BLaER1 treated with 17β-estradiol and CSF1 and Interleukin-3, amounts not matched to agents 10 nM and 100 nM (cell line): Measurements from ENCODE around the gene RNPC3.
A peak's percentile ranks its signal among the peaks of the same experiment; 100 is the strongest.

Source experiments
- H3K27ac ChIP-seq, 11 experiments: shearing (Covaris generic); formaldehyde crosslinking; 2 replicates each; pipeline ENCODE4 v1.8.1; 2022
- H3K27me3 ChIP-seq, 11 experiments: shearing (Covaris generic); formaldehyde crosslinking; 2 replicates each; pipeline ENCODE4 v1.8.1; 2022
- H3K36me3 ChIP-seq, 11 experiments: shearing (Covaris generic); formaldehyde crosslinking; 2 replicates each; pipeline ENCODE4 v1.8.1; 2022
- H3K4me1 ChIP-seq, 10 experiments: shearing (Covaris generic); formaldehyde crosslinking; 2 replicates each; pipeline ENCODE4 v1.8.1; 2022
- H3K4me2 ChIP-seq, 11 experiments: shearing (Covaris generic); formaldehyde crosslinking; 2 replicates each; pipeline ENCODE4 v1.8.1; 2022
- H3K4me3 ChIP-seq, 10 experiments: shearing (Covaris generic); formaldehyde crosslinking; 2 replicates each; pipeline ENCODE4 v1.8.1; 2022
- H3K9ac ChIP-seq, 11 experiments: shearing (Covaris generic); formaldehyde crosslinking; 2 replicates each; pipeline ENCODE4 v1.8.1; 2022
- H3K9me3 ChIP-seq, 11 experiments: shearing (Covaris generic); formaldehyde crosslinking; replicated peaks in 1 of 11; 2 replicates each; pipeline ENCODE4 v1.8.1; 2022
- H4K20me1 ChIP-seq, 11 experiments: shearing (Covaris generic); formaldehyde crosslinking; 2 replicates each; pipeline ENCODE4 v1.8.1; 2022
- Cebpa-rat ChIP-seq, 11 experiments: shearing (Covaris generic); IDR thresholded peaks; 2 replicates each; pipeline ENCODE4 v1.8.1; 2022

Gene RNPC3, protein sequence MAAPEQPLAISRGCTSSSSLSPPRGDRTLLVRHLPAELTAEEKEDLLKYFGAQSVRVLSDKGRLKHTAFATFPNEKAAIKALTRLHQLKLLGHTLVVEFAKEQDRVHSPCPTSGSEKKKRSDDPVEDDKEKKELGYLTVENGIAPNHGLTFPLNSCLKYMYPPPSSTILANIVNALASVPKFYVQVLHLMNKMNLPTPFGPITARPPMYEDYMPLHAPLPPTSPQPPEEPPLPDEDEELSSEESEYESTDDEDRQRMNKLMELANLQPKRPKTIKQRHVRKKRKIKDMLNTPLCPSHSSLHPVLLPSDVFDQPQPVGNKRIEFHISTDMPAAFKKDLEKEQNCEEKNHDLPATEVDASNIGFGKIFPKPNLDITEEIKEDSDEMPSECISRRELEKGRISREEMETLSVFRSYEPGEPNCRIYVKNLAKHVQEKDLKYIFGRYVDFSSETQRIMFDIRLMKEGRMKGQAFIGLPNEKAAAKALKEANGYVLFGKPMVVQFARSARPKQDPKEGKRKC

DNA sequence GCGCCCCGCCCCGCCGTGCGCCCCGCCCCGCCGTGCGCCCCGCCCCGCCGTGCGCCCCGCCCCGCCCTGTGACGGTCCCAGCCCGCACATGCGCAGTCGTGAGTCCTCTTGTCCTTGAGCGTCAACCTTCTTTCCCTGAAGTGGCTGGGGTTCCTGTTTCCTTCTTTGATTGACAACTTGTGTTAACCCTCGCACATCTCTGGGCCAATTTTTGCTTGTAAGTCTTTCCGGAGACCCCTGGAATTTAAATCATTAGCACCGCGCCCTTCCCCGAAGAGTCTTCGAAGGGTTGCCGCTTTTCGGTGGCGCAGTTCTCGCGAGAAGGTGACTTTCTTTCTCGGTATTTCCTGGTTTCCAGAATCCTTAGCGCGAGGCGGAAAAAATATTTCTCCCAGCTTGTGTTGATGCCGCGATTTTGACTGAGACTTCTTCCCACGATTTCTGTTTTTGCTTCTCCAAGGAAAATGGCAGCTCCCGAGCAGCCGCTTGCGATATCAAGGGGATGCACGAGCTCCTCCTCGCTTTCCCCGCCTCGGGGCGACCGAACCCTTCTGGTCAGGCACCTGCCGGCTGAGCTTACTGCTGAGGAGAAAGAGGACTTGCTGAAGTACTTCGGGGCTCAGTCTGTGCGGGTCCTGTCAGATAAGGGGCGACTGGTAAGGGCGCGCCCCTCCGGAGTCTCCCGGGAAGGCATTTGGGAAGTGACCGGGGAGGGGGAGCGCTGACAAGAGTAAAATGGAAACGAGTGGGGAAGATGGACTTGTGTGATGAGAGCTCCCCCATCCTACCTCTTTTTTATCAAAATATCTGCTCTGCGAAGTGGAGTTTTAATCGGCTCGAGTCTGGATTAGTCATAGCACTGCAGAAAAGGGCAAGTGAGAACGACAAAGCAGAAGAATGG, at the start of gene RNPC3:
RNPC3 (plus strand) TSS at position 93 of the 901 bp plus-strand sequence; CDS start at position 465, 372 bp downstream.
- Histone ChIP-seq H3K4me2 (peak within 1 kb of the TSS; percentile 73 to 96 (median 86)), H3K9me3 (peaks cover 0 to 14% (median 5%) of the 10 kb centered on the region in 11 experiments; a peak in 10 of 22 replicates), H3K4me3 (peak within 1 kb of the TSS; percentile 71 to 98 (median 88)), H3K27me3 (no peaks in the 10 kb centered on the region), H3K4me1 (peaks cover 10 to 37% (median 24%) of the 10 kb centered on the region in 10 experiments; a peak in 19 of 20 replicates), H4K20me1 (peaks cover 0 to 40% (median 15%) of the 10 kb centered on the region in 11 experiments; a peak in 11 of 22 replicates), H3K9ac (peak within 1 kb of the TSS; percentile 87 to 95 (median 91)), H3K27ac (peak within 1 kb of the TSS; percentile 87 to 98 (median 94)), H3K36me3 (peaks cover 26 to 34% (median 31%) of the 10 kb centered on the region in 11 experiments)
- no peak for TF ChIP-seq Cebpa-rat (IDR thresholded peaks at IDR 0.05)

DNA sequence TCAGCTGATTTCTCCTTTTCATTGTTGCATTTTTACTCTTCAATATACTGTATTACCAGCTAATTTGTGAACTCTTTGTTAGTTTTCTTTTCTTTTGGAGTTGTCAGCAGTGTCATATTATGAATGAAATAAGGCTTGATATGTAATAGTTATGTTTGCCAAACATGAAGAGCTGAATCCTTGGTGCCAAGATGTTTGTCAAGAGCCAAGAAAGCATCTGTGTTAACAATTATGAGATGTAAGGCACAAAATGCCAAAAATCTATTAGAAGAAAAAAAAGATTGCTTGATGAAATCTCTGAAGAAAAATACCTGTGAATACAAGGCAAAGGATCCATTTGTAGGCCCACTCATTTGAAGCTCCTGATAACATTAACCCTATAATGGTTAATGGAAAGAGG, 48.4 kb upstream of the RNPC3 start:
- no peak overlapping the region for H3K9ac ChIP-seq
- no peaks in the 10 kb centered on the region for H3K36me3 ChIP-seq
- H3K4me2 ChIP-seq = no peak overlapping the region
- H3K4me1 ChIP-seq = no peaks in the 10 kb centered on the region
- no peaks in the 10 kb centered on the region for H4K20me1 ChIP-seq
- no peak overlapping the region for H3K4me3 ChIP-seq
- no peaks in the 10 kb centered on the region for H3K27me3 ChIP-seq
- H3K9me3 ChIP-seq = no peaks in the 10 kb centered on the region
- H3K27ac ChIP-seq = no peak overlapping the region
- no peak for TF ChIP-seq Cebpa-rat (IDR thresholded peaks at IDR 0.05)

DNA sequence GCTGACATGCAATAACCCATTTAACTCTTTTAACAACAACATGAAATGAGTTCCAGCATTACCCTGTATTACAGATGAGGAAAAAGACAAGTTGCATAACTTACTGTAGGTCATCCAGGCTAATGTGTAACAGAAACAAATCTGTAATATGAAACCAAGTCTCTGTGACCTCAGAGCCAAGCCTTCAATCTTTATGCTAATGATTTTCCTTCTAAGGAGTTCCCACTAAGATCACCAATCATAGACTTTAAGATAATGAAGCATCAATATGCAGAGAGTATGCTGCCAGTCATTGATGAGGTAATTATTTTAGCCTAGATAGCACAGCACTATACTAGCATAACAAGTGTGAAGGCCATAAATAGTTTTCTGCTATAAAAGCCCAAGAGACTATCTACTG, 35.6 kb upstream of the RNPC3 start:
- H3K9ac ChIP-seq = no peak overlapping the region
- no peaks in the 10 kb centered on the region for H4K20me1 ChIP-seq
- H3K4me2 ChIP-seq = no peak overlapping the region
- H3K4me3 ChIP-seq = no peak overlapping the region
- H3K9me3 ChIP-seq = no peaks in the 10 kb centered on the region
- H3K27ac ChIP-seq = no peak overlapping the region
- no peaks in the 10 kb centered on the region for H3K36me3 ChIP-seq
- no peaks in the 10 kb centered on the region for H3K27me3 ChIP-seq
- 0 out of 20 replicates have a peak, but pooled peaks cover 0 to 5% (median 0%) of the 10 kb centered on the region in 10 experiments for H3K4me1 ChIP-seq
- TF ChIP-seq Cebpa-rat (IDR thresholded peaks at IDR 0.05) = no peak

DNA sequence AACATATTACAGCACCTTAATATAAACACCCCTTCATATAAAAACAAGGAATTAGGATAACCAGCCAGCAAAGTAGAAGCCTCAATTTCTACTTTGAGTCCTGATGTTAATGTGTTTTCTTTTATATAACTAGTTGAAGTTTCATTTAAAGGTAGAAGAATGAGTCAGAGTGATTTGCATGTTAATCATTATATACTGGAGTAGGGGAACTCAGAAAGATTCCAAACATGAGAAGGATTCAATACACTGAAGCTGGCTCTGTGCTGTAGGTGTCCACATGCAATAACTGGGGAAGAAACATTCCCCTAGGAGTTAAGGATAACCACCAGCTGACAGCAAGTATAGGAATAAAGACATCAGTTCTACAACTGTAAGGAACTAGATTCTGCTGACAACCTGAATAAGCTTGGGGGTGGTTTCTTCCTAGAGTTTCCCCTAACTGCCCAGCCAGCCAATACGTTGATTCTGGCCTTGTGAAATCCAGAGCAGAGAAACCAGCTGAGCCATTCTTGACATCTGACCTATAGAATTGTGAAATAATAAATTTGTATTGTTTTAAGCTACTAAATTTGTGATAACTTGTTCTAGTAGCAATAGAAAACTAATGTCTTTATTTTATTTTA, 33.4 kb upstream of the RNPC3 start:
- Histone ChIP-seq H3K4me3 (no peak overlapping the region), H3K4me1 (peaks cover 0 to 17% (median 0%) of the 10 kb centered on the region in 10 experiments; a peak in 5 of 20 replicates), H3K9ac (no peak overlapping the region), H3K27ac (no peak overlapping the region), H4K20me1 (no peaks in the 10 kb centered on the region), H3K27me3 (no peaks in the 10 kb centered on the region), H3K9me3 (no peaks in the 10 kb centered on the region), H3K4me2 (peak overlapping the region in 1 of 11 experiments; percentile 12; a peak in 1 of 22 replicates), H3K36me3 (no peaks in the 10 kb centered on the region)
- TF ChIP-seq Cebpa-rat (IDR thresholded peaks at IDR 0.05) = peak in 1 of 11 experiments; percentile 20; a peak in 1 of 22 replicates

DNA sequence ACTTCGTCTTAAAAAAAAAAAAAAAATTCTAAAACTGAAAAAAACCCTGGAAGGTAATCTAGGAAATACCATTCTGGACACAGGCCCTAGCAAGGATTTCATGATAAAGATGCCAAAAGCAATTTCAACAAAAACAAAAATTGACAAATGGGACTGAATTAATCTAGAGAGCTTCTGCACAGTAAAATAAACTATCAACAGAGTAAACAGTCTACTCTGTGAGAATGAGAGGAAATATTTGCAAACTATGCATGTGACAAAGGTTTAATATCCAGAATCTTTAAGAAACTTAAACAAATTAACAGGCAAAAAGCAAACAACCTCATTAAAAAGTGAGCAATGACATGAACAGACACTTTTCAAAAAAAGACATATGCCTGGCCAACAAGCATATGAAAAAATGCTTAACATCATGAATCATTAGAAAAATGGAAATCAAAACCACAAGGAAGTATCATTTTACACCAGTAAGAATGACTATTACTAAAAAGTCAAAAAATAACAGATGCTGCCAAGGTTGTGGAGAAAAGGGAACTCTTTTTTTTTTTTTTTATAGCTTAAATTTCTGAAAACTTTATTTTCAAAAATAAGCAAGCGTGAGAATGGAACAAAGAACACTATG, 29.4 kb upstream of the RNPC3 start:
- TF ChIP-seq Cebpa-rat (IDR thresholded peaks at IDR 0.05) = no peak
- H3K4me3 ChIP-seq = no peak overlapping the region
- peak overlapping the region in 2 of 11 experiments; percentile 11 to 39; a peak in 2 of 22 replicates for H3K4me2 ChIP-seq
- H3K9ac ChIP-seq = no peak overlapping the region
- H3K27me3 ChIP-seq = no peaks in the 10 kb centered on the region
- H3K9me3 ChIP-seq = no peaks in the 10 kb centered on the region
- H4K20me1 ChIP-seq = no peaks in the 10 kb centered on the region
- no peak overlapping the region for H3K27ac ChIP-seq
- H3K36me3 ChIP-seq = no peaks in the 10 kb centered on the region
- H3K4me1 ChIP-seq = peaks cover 0 to 17% (median 0%) of the 10 kb centered on the region in 10 experiments; a peak in 5 of 20 replicates

DNA sequence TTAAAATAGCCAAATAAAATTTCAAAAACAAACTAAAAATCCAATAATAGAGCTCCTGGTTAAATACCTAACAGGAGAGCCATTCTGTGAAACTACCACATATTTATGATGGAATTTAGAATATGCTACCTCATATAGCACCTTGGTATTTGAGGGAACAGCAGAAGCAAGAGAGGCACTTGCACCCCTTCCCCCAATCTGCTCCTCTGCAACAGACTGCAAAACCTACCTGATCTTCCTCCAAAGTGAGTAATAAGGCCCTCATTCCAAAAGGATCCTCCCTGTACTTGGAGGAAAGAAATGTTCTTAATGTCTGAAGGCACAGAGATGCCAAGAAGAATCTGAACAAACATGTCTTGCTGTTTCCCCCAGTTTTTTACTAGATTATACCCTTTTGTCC, 28.1 kb upstream of the RNPC3 start:
- H3K27me3 ChIP-seq = no peaks in the 10 kb centered on the region
- TF ChIP-seq Cebpa-rat (IDR thresholded peaks at IDR 0.05) = no peak
- H3K27ac ChIP-seq = no peak overlapping the region
- H3K4me2 ChIP-seq = no peak overlapping the region
- no peak overlapping the region for H3K4me3 ChIP-seq
- H4K20me1 ChIP-seq = no peaks in the 10 kb centered on the region
- no peaks in the 10 kb centered on the region for H3K36me3 ChIP-seq
- H3K9me3 ChIP-seq = no peaks in the 10 kb centered on the region
- peaks cover 0 to 12% (median 0%) of the 10 kb centered on the region in 10 experiments; a peak in 5 of 20 replicates for H3K4me1 ChIP-seq
- H3K9ac ChIP-seq = no peak overlapping the region

DNA sequence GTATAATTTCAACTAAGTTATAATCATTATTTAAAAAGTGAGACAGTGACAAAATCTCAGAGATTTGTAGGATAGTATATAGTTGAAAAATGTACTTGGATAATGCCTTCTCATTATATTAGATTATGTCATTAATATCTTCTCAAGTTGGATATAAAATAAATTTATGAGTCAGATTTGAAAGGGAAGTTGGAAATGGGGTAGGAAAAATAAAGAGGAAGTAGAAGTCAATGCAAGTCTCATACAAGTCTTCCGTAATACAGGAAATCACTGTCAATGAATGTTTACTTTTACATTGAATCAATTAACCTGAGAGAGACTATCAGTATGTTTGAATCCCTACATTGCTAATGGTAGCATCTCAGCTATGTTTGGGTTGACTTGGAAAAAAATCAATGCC, 16.2 kb upstream of the RNPC3 start:
- Histone ChIP-seq H3K27me3 (no peaks in the 10 kb centered on the region), H3K27ac (peak overlapping the region in 4 of 11 experiments; percentile 25 to 58 (median 48); a peak in 6 of 22 replicates), H4K20me1 (no peaks in the 10 kb centered on the region), H3K36me3 (no peaks in the 10 kb centered on the region; a peak in 2 of 22 replicates), H3K9me3 (peaks cover 15 to 28% (median 19%) of the 10 kb centered on the region in 11 experiments), H3K4me3 (no peak overlapping the region), H3K9ac (no peak overlapping the region), H3K4me2 (peak overlapping the region in 5 of 11 experiments; percentile 18 to 55 (median 41); a peak in 6 of 22 replicates), H3K4me1 (peaks cover 0 to 13% (median 2%) of the 10 kb centered on the region in 10 experiments; a peak in 6 of 20 replicates)
- TF ChIP-seq Cebpa-rat (IDR thresholded peaks at IDR 0.05) = no peak

DNA sequence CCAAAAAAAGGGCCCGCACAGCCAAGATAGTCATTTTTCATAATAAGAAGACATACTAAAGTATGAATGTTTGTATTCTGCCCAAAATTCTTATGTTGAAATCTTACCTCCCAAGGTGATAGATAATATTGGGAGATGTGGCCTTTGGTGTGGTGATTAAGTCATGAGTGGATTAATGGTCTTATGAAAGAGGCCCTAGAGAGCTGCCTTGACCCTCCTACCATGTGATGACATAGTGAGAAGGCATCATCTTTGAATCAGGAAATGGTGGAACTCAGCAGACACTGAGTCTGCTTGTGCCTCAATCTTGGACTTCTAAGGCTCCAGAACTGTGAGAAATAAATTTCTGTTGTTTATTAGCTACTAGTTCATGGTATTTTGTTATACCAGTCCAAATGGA, 11.8 kb upstream of the RNPC3 start:
- Histone ChIP-seq H3K27ac (no peak overlapping the region), H3K4me3 (no peak overlapping the region), H3K36me3 (no peaks in the 10 kb centered on the region; a peak in 2 of 22 replicates), H3K9me3 (peaks cover 15 to 28% (median 19%) of the 10 kb centered on the region in 11 experiments), H3K4me1 (peaks cover 0 to 15% (median 2%) of the 10 kb centered on the region in 10 experiments; a peak in 7 of 20 replicates), H4K20me1 (no peaks in the 10 kb centered on the region), H3K4me2 (no peak overlapping the region), H3K9ac (no peak overlapping the region), H3K27me3 (no peaks in the 10 kb centered on the region)
- TF ChIP-seq Cebpa-rat (IDR thresholded peaks at IDR 0.05) = no peak
